ENCODE results near the gene TMC7.
"Not testable (repeated sequence)": the region's sequence is repeated elsewhere in the genome, so short reads cannot be mapped to it uniquely, and the experiment has no call there.

The TMC7 gene

GRCh38 chr16:18958621-18959029 is 25.1 kb upstream of the TMC7 start:
- Mint-ChIP-seq H3K27ac (no peak overlapping the region), H3K4me3 (no peak overlapping the region), H3K4me1 (ENCODE audit: low read depth) (peaks cover 5% of the 10 kb centered on the region), H3K9me3 (no peaks in the 10 kb centered on the region), H3K36me3 (ENCODE audit: low read depth) (no peaks in the 10 kb centered on the region), H3K27me3 (peaks cover 3% of the 10 kb centered on the region)
- intact Hi-C loops (cut with micrococcal nuclease) = no loop called here

- Mint-ChIP-seq H3K27ac (no peak overlapping the region), H3K4me1 (ENCODE audit: low read depth) (peaks cover 5% of the 10 kb centered on the region), H3K4me3 (no peak overlapping the region), H3K36me3 (ENCODE audit: low read depth) (no peaks in the 10 kb centered on the region), H3K9me3 (no peaks in the 10 kb centered on the region), H3K27me3 (peaks cover 3% of the 10 kb centered on the region)
- intact Hi-C loops (cut with micrococcal nuclease) = no loop called here
Measured at GRCh38 chr16:18959031-18959505, 24.7 kb upstream of the TMC7 start.

GRCh38 chr16:18965555-18965954 is 18.2 kb upstream of the TMC7 start:
- intact Hi-C loops (cut with micrococcal nuclease) = loop anchor here (10.0 kb wide), 1 partner anchor 51 kb away; no protein-coding TSS in a partner anchor
- peaks cover 3% of the 10 kb centered on the region for H3K27me3 Mint-ChIP-seq

GRCh38 chr16:18966791-18967190 is 16.9 kb upstream of the TMC7 start:
- Mint-ChIP-seq H3K36me3 (ENCODE audit: low read depth) (no peaks in the 10 kb centered on the region), H3K4me3 (no peak overlapping the region), H3K27ac (no peak overlapping the region), H3K27me3 (no peaks in the 10 kb centered on the region), H3K9me3 (no peaks in the 10 kb centered on the region), H3K4me1 (ENCODE audit: low read depth) (no peaks in the 10 kb centered on the region)
- intact Hi-C loops (cut with micrococcal nuclease) = loop anchor here (10.0 kb wide), 1 partner anchor 52 kb away; no protein-coding TSS in a partner anchor

More at GRCh38 chr16:18965555-18965954, 18.2 kb upstream of the TMC7 start:
- no peaks in the 10 kb centered on the region for H3K36me3 Mint-ChIP-seq (ENCODE audit: low read depth)
- no peaks in the 10 kb centered on the region for H3K4me1 Mint-ChIP-seq (ENCODE audit: low read depth)
- H3K9me3 Mint-ChIP-seq = no peaks in the 10 kb centered on the region
- H3K27ac Mint-ChIP-seq = no peak overlapping the region
- H3K4me3 Mint-ChIP-seq = no peak overlapping the region

- peak overlapping the region; percentile 51 for H3K4me3 Mint-ChIP-seq
Measured at GRCh38 chr16:18969050-18969854, 14.5 kb upstream of the TMC7 start.

GRCh38 chr16:18969855-18970240 is 13.9 kb upstream of the TMC7 start:
- Mint-ChIP-seq H3K27me3 (no peaks in the 10 kb centered on the region), H3K9me3 (no peaks in the 10 kb centered on the region), H3K4me1 (ENCODE audit: low read depth) (no peaks in the 10 kb centered on the region), H3K4me3 (no peak overlapping the region), H3K27ac (no peak overlapping the region), H3K36me3 (ENCODE audit: low read depth) (no peaks in the 10 kb centered on the region)
- intact Hi-C loops (cut with micrococcal nuclease) = loop anchor here (10.0 kb wide), 2 partner anchors 55 to 85 kb away; no protein-coding TSS in a partner anchor

More at GRCh38 chr16:18969050-18969854, 14.5 kb upstream of the TMC7 start:
- H3K27ac Mint-ChIP-seq = no peak overlapping the region
- H3K27me3 Mint-ChIP-seq = no peaks in the 10 kb centered on the region
- H3K9me3 Mint-ChIP-seq = no peaks in the 10 kb centered on the region
- H3K36me3 Mint-ChIP-seq (ENCODE audit: low read depth) = no peaks in the 10 kb centered on the region
- intact Hi-C loops (cut with micrococcal nuclease) = loop anchor here (10.0 kb wide), 1 partner anchor 54 kb away; no protein-coding TSS in a partner anchor
- H3K4me1 Mint-ChIP-seq (ENCODE audit: low read depth) = no peaks in the 10 kb centered on the region

- intact Hi-C loops (cut with micrococcal nuclease) = loop anchor here (10.0 kb wide), 1 partner anchor 80 kb away; no protein-coding TSS in a partner anchor
- Mint-ChIP-seq H3K27me3 (peaks cover 16% of the 10 kb centered on the region), H3K36me3 (ENCODE audit: low read depth) (no peaks in the 10 kb centered on the region), H3K4me3 (no peak overlapping the region), H3K27ac (no peak overlapping the region), H3K9me3 (no peaks in the 10 kb centered on the region), H3K4me1 (ENCODE audit: low read depth) (no peaks in the 10 kb centered on the region)
Measured at GRCh38 chr16:18975109-18975508, 8.6 kb upstream of the TMC7 start.

GRCh38 chr16:18979936-18980335 is 3.8 kb upstream of the TMC7 start:
- intact Hi-C loops (cut with micrococcal nuclease) = loop anchor here (10.0 kb wide), 1 partner anchor 75 kb away; no protein-coding TSS in a partner anchor
- H3K36me3 Mint-ChIP-seq (ENCODE audit: low read depth) = no peaks in the 10 kb centered on the region
- H3K4me3 Mint-ChIP-seq = no peak overlapping the region
- no peaks in the 10 kb centered on the region for H3K4me1 Mint-ChIP-seq (ENCODE audit: low read depth)
- no peak overlapping the region for H3K27ac Mint-ChIP-seq
- no peaks in the 10 kb centered on the region for H3K9me3 Mint-ChIP-seq
- peaks cover 51% of the 10 kb centered on the region for H3K27me3 Mint-ChIP-seq

- H3K27me3 Mint-ChIP-seq = peaks cover 47% of the 10 kb centered on the region
Measured at GRCh38 chr16:18984435-18985005, 786 bp downstream of the TMC7 start.

GRCh38 chr16:18985256-18985655 is 1.5 kb downstream of the TMC7 start:
- H3K27me3 Mint-ChIP-seq = peaks cover 43% of the 10 kb centered on the region
- H3K27ac Mint-ChIP-seq; H3K36me3 Mint-ChIP-seq (ENCODE audit: low read depth); H3K4me3 Mint-ChIP-seq; H3K4me1 Mint-ChIP-seq (ENCODE audit: low read depth); H3K9me3 Mint-ChIP-seq; intact Hi-C loops (cut with micrococcal nuclease): not testable (repeated sequence)

More at GRCh38 chr16:18984435-18985005, 786 bp downstream of the TMC7 start:
- no peak overlapping the region for H3K27ac Mint-ChIP-seq
- intact Hi-C loops (cut with micrococcal nuclease) = no loop called here
- H3K4me1 Mint-ChIP-seq (ENCODE audit: low read depth) = no peaks in the 10 kb centered on the region
- H3K36me3 Mint-ChIP-seq (ENCODE audit: low read depth) = no peaks in the 10 kb centered on the region
- H3K9me3 Mint-ChIP-seq = no peaks in the 10 kb centered on the region
- H3K4me3 Mint-ChIP-seq = no peak overlapping the region

- H3K27me3 Mint-ChIP-seq; H3K36me3 Mint-ChIP-seq (ENCODE audit: low read depth); H3K4me1 Mint-ChIP-seq (ENCODE audit: low read depth); intact Hi-C loops (cut with micrococcal nuclease); H3K4me3 Mint-ChIP-seq; H3K9me3 Mint-ChIP-seq; H3K27ac Mint-ChIP-seq: not testable (repeated sequence)
Measured at GRCh38 chr16:18991731-18992130, 8.0 kb downstream of the TMC7 start.

GRCh38 chr16:18993531-18993930 is 9.8 kb downstream of the TMC7 start:
- H3K27ac Mint-ChIP-seq; H3K4me3 Mint-ChIP-seq; H3K36me3 Mint-ChIP-seq (ENCODE audit: low read depth); H3K9me3 Mint-ChIP-seq; H3K4me1 Mint-ChIP-seq (ENCODE audit: low read depth); intact Hi-C loops (cut with micrococcal nuclease); H3K27me3 Mint-ChIP-seq: not testable (repeated sequence)

- H3K36me3 Mint-ChIP-seq (ENCODE audit: low read depth); intact Hi-C loops (cut with micrococcal nuclease); H3K4me3 Mint-ChIP-seq; H3K9me3 Mint-ChIP-seq; H3K4me1 Mint-ChIP-seq (ENCODE audit: low read depth); H3K27me3 Mint-ChIP-seq; H3K27ac Mint-ChIP-seq: not testable (repeated sequence)
Measured at GRCh38 chr16:18994181-18994580, 10.4 kb downstream of the TMC7 start.

GRCh38 chr16:18995406-18995805 is 11.7 kb downstream of the TMC7 start:
- H3K36me3 Mint-ChIP-seq (ENCODE audit: low read depth); intact Hi-C loops (cut with micrococcal nuclease); H3K4me1 Mint-ChIP-seq (ENCODE audit: low read depth); H3K27me3 Mint-ChIP-seq; H3K4me3 Mint-ChIP-seq; H3K9me3 Mint-ChIP-seq; H3K27ac Mint-ChIP-seq: not testable (repeated sequence)
